Panc1 (cell line): ENCODE results near the gene HLA-DMB. TPM values are rescaled to one million over a fixed set of nuclear protein-coding genes. Genes with fewer than 3 reads are reported as not detected.

Source experiments
- ATAC-seq: fragments of 200-7000 bp; cut with Tn5 transposase; 2 replicates; pipeline ENCODE4 v1.9.1; 2020; ENCODE audit warnings: mild to moderate bottlenecking, moderate library complexity
- BruUV-seq: library from RNA; stranded (reverse); fragments of 400-500 nt; replicated peaks from 2 replicates; lab custom pipeline; 2021; lab: Mats Ljungman, UMichigan
- CTCF ChIA-PET: fragments of 300-600 bp; sonication (Branson Sonifier 250); formaldehyde crosslinking; loops from one replicate; lab custom pipeline; 2022; ENCODE audit warnings: antibody characterized with exemption; lab: Charles Lee
- POLR2A ChIA-PET: fragments of 300-600 bp; sonication (Branson Sonifier 250); formaldehyde crosslinking; loops from one replicate; lab custom pipeline; 2022; ENCODE audit warnings: antibody characterized with exemption; lab: Charles Lee
- DNase-seq: peaks from one replicate; pipeline ENCODE4 v3.0.0-alpha.2; 2010; ENCODE audit warnings: low read depth, low spot score
- H3K27ac ChIP-seq: 2 replicates; pipeline ENCODE4 v1.5.1; 2011; ENCODE audit warnings: mild to moderate bottlenecking, low read length, inconsistent platforms
- H3K27me3 ChIP-seq: fragments of 200-500 bp; sonication (Bioruptor generic); 2 replicates; pipeline ENCODE4 v1.6.0; 2014; ENCODE audit warnings: low read length, inconsistent platforms; ENCODE audit not compliant: control insufficient read depth, insufficient read depth
- H3K36me3 ChIP-seq: fragments of 200-500 bp; sonication (Bioruptor generic); 2 replicates; pipeline ENCODE4 v1.5.1; 2014; ENCODE audit warnings: inconsistent platforms, mild to moderate bottlenecking, low read length, moderate library complexity; ENCODE audit not compliant: control insufficient read depth, insufficient read depth
- H3K4me1 ChIP-seq: 2 replicates; pipeline ENCODE4 v1.5.1; 2011; ENCODE audit warnings: inconsistent platforms, mild to moderate bottlenecking, low read length, moderate library complexity; ENCODE audit not compliant: control insufficient read depth, insufficient read depth
- H3K4me3 ChIP-seq, 2 experiments: 2 replicates each; pipeline ENCODE4 v1.5.1; 2011 to 2012; ENCODE audit warnings: low read depth in 2 of 2, low read length in 2 of 2, mild to moderate bottlenecking in 2 of 2, inconsistent platforms in 1 of 2, moderate library complexity in 1 of 2
- H3K9me3 ChIP-seq: fragments of 200-500 bp; sonication (Bioruptor generic); 2 replicates; pipeline ENCODE4 v1.5.1; 2014; ENCODE audit warnings: low read depth, mild to moderate bottlenecking, inconsistent platforms, low read length, moderate library complexity; ENCODE audit not compliant: control insufficient read depth, insufficient read depth
- POLR2AphosphoS5 ChIP-seq: IDR thresholded peaks from 2 replicates; pipeline ENCODE4 v1.6.1; 2012; ENCODE audit warnings: mild to moderate bottlenecking, low read depth, low read length, moderate library complexity
- REST ChIP-seq, 2 experiments: IDR thresholded peaks; 2 replicates each; pipeline ENCODE4 v1.6.1; 2011 to 2012; ENCODE audit warnings: low read depth in 2 of 2, control low read depth in 1 of 2, low read length in 1 of 2, mild to moderate bottlenecking in 1 of 2, moderate library complexity in 1 of 2; ENCODE audit not compliant: insufficient read depth in 1 of 2
- SIN3A ChIP-seq: IDR thresholded peaks from 2 replicates; pipeline ENCODE4 v1.6.1; 2012; ENCODE audit warnings: low read depth, mild to moderate bottlenecking, low read length, moderate library complexity, borderline replicate concordance; ENCODE audit not compliant: insufficient read depth
- TCF7L2 ChIP-seq: IDR thresholded peaks from 2 replicates; pipeline ENCODE4 v1.6.1; 2011; ENCODE audit warnings: mild to moderate bottlenecking, low read depth, low read length, inconsistent platforms
- in situ Hi-C: cut with HindIII; loops from 2 replicates; pipeline ENCODE4 v1.10.0; 2016; ENCODE audit warnings: low sequenced_read_pairs, low pct_unique_long_range_greater_than_20kb
- intact Hi-C: fragments of 100-400 bp; cut with micrococcal nuclease; formaldehyde crosslinking; loops from one replicate; pipeline ENCODE4 v1.10.0; 2022; ENCODE audit not compliant: unreplicated experiment
- total RNA-seq: library from RNA; stranded (reverse); gene quantifications from one replicate; pipeline ENCODE4 v1.2.1, GENCODE V29; 2021; ENCODE audit not compliant: unreplicated experiment
- TF ChIP-seq, protein P1 (sequence below): fragments of 450-650 bp; IDR thresholded peaks from 2 replicates; pipeline ENCODE4 v1.5.1; 2017; ENCODE audit warnings: mild to moderate bottlenecking

The HLA-DMB gene
- total RNA-seq, 1 experiment from 2014 or later = 0.44 TPM

- intact Hi-C loops (no loop called here), in situ Hi-C loops (no loop called here)
- CTCF ChIA-PET = interaction anchor here (0.5 to 2.3 kb wide), 5 partner anchors 8 to 1666 kb away, joined by 3 to 12 read pairs (median 5); no protein-coding TSS in a partner anchor
- peak overlapping the region; percentile 100 for H3K27ac ChIP-seq
- H3K4me1 ChIP-seq = peaks cover 24% of the 10 kb centered on the region
- peak; percentile 72 for ATAC-seq
- H3K9me3 ChIP-seq = no peaks in the 10 kb centered on the region
- POLR2A ChIA-PET = interaction anchor here (0.5 to 2.4 kb wide), 27 partner anchors 8 to 1220 kb away, joined by 3 to 26 read pairs (median 5); partner anchors contain the start of genes HLA-DMA, RING1, RPS18 and TAP2
- peak overlapping the region; percentile 94 to 100 for H3K4me3 ChIP-seq
- BruUV-seq = no TSS peak
- no peaks in the 10 kb centered on the region for H3K27me3 ChIP-seq
- peaks cover 36% of the 10 kb centered on the region for H3K36me3 ChIP-seq
- TF ChIP-seq TCF7L2 = 0 out of 2 replicates have a peak, but pooled peaks have one; percentile 27
- TF ChIP-seq REST (IDR thresholded peaks at IDR 0.05; ENCODE audit: insufficient read depth in 1 of 2, low read depth in 2 of 2, low read length in 1 of 2) = peak; percentile 29 to 48; a peak in 2 of 4 replicates
- TF ChIP-seq, protein P1, sequence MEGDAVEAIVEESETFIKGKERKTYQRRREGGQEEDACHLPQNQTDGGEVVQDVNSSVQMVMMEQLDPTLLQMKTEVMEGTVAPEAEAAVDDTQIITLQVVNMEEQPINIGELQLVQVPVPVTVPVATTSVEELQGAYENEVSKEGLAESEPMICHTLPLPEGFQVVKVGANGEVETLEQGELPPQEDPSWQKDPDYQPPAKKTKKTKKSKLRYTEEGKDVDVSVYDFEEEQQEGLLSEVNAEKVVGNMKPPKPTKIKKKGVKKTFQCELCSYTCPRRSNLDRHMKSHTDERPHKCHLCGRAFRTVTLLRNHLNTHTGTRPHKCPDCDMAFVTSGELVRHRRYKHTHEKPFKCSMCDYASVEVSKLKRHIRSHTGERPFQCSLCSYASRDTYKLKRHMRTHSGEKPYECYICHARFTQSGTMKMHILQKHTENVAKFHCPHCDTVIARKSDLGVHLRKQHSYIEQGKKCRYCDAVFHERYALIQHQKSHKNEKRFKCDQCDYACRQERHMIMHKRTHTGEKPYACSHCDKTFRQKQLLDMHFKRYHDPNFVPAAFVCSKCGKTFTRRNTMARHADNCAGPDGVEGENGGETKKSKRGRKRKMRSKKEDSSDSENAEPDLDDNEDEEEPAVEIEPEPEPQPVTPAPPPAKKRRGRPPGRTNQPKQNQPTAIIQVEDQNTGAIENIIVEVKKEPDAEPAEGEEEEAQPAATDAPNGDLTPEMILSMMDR = no peak
- TF ChIP-seq POLR2AphosphoS5 = peak; percentile 100
- TF ChIP-seq SIN3A = peak; percentile 91; the same call in 1 of the 2 replicates
- DNase-seq = peak; percentile 98
These were observed 30.9 kb upstream of the HLA-DMB start for GRCh38 chr6:32971581-32972352.

- Histone ChIP-seq H3K4me1 (peaks cover 24% of the 10 kb centered on the region), H3K36me3 (peaks cover 30% of the 10 kb centered on the region), H3K4me3 (peak overlapping the region; percentile 88 to 100), H3K9me3 (no peaks in the 10 kb centered on the region), H3K27ac (peak overlapping the region; percentile 100), H3K27me3 (no peaks in the 10 kb centered on the region)
- ChIA-PET POLR2A (interaction anchor here (0.5 to 2.4 kb wide), 15 partner anchors 8 to 1219 kb away, joined by 3 to 26 read pairs (median 6); partner anchors contain the start of genes HLA-DMA and TAP2), CTCF (interaction anchor here (0.5 to 2.3 kb wide), 4 partner anchors 14 to 1666 kb away, joined by 3 to 12 read pairs (median 6); partner anchors contain the start of gene HLA-DMA)
- ATAC-seq (no peak), DNase-seq (no peak)
- intact Hi-C loops (no loop called here), in situ Hi-C loops (no loop called here)
- no TSS peak for BruUV-seq
- TF ChIP-seq POLR2AphosphoS5 (0 out of 2 replicates have a peak, but pooled peaks have one; percentile 17), SIN3A (no peak)
These were observed 30.4 kb upstream of the HLA-DMB start for GRCh38 chr6:32971242-32971580.
